CD14-positive monocyte (primary cell): ENCODE measurements around the gene NDST3. TPM values are rescaled to one million over a fixed set of nuclear protein-coding genes. Genes with fewer than 3 reads are reported as not detected.

ENCODE experiments used
- DNase-seq, 3 donors: peaks; one replicate each; pipeline ENCODE4 v3.0.0-alpha.2; 2011 to 2022
- H2AFZ ChIP-seq: 2 replicates; pipeline ENCODE4 v1.6.0; 2012; ENCODE audit warnings: mild to moderate bottlenecking, low read depth, low read length, inconsistent platforms; ENCODE audit not compliant: insufficient read depth, poor library complexity, severe bottlenecking
- H3K27ac ChIP-seq, 2 donors: 1 replicate in 1 of 2; 2 replicates in 1 of 2; pipeline ENCODE4 v1.5.1; 2012 to 2013; ENCODE audit warnings: low read length in 2 of 2, control low read depth in 1 of 2, inconsistent platforms in 1 of 2, low read depth in 1 of 2, mild to moderate bottlenecking in 1 of 2
- H3K27me3 ChIP-seq, 2 donors: one replicate each; pipeline versions ENCODE4 v1.6.0 to v1.6.1; 2011 to 2013; ENCODE audit warnings: low read length in 2 of 2; ENCODE audit not compliant: control insufficient read depth in 2 of 2, insufficient read depth in 2 of 2
- H3K36me3 ChIP-seq, 2 donors: replicated peaks in 1 of 2; 1 replicate in 1 of 2; 2 replicates in 1 of 2; pipeline versions ENCODE4 v1.5.1 to v1.6.1; 2012 to 2013; ENCODE audit warnings: low read length in 2 of 2, control low read depth in 1 of 2, inconsistent platforms in 1 of 2, mild to moderate bottlenecking in 1 of 2; ENCODE audit not compliant: insufficient read depth in 2 of 2, control insufficient read depth in 1 of 2
- H3K4me1 ChIP-seq, 2 donors: 1 replicate in 1 of 2; 2 replicates in 1 of 2; pipeline versions ENCODE4 v1.5.1 to v1.6.1; 2012 to 2013; ENCODE audit warnings: low read length in 2 of 2, control low read depth in 1 of 2, inconsistent platforms in 1 of 2, mild to moderate bottlenecking in 1 of 2, moderate library complexity in 1 of 2; ENCODE audit not compliant: insufficient read depth in 2 of 2, control insufficient read depth in 1 of 2
- H3K4me2 ChIP-seq: replicated peaks from 2 replicates; pipeline ENCODE3; 2012; ENCODE audit warnings: low read length, moderate library complexity, mild to moderate bottlenecking; ENCODE audit not compliant: poor library complexity, severe bottlenecking; ENCODE audit errors: extremely low read depth
- H3K4me3 ChIP-seq, 3 experiments: fragments of 200-600 bp in 1 of 3; sonication (generic) in 1 of 3; replicated peaks in 1 of 3; 1 replicate in 2 of 3; 2 replicates in 1 of 3; pipeline ENCODE4 v1.5.1; 2011 to 2013; ENCODE audit warnings: low read length in 3 of 3, mild to moderate bottlenecking in 3 of 3, control low read depth in 2 of 3, low read depth in 2 of 3, inconsistent platforms in 1 of 3, moderate library complexity in 1 of 3
- H3K79me2 ChIP-seq: 2 replicates; pipeline ENCODE4 v1.6.0; 2012; ENCODE audit warnings: mild to moderate bottlenecking, control low read depth, inconsistent platforms, low read length, moderate library complexity; ENCODE audit not compliant: insufficient read depth
- H3K9ac ChIP-seq: 2 replicates; pipeline ENCODE4 v1.6.0; 2017; ENCODE audit warnings: low read length, mild to moderate bottlenecking; ENCODE audit not compliant: insufficient read depth, poor library complexity, severe bottlenecking
- H3K9me3 ChIP-seq, 2 donors: replicated peaks in 1 of 2; 1 replicate in 1 of 2; 2 replicates in 1 of 2; pipeline versions ENCODE4 v1.5.1 to v1.6.1; 2012 to 2013; ENCODE audit warnings: low read length in 2 of 2, control low read depth in 1 of 2; ENCODE audit not compliant: control insufficient read depth in 1 of 2, insufficient read depth in 1 of 2
- H4K20me1 ChIP-seq: 2 replicates; pipeline ENCODE4 v1.6.0; 2012; ENCODE audit warnings: mild to moderate bottlenecking, low read length, control low read depth, moderate library complexity; ENCODE audit not compliant: insufficient read depth
- H3K27ac Mint-ChIP-seq, 7 donors: one replicate each; pipeline ENCODE4 v1.8.0; 2020; ENCODE audit warnings: mild to moderate bottlenecking in 7 of 7, mixed read lengths in 7 of 7, moderate library complexity in 6 of 7, inconsistent platforms in 2 of 7
- H3K27me3 Mint-ChIP-seq, 3 donors: one replicate each; pipeline ENCODE4 v1.8.0; 2021 to 2022; ENCODE audit warnings: low read depth in 3 of 3, mild to moderate bottlenecking in 3 of 3, mixed read lengths in 3 of 3, moderate library complexity in 3 of 3, inconsistent platforms in 1 of 3
- H3K36me3 Mint-ChIP-seq, 2 donors: one replicate each; pipeline ENCODE4 v1.8.0; 2020; ENCODE audit warnings: mixed read lengths in 2 of 2, inconsistent platforms in 1 of 2, mild to moderate bottlenecking in 1 of 2
- H3K4me1 Mint-ChIP-seq: one replicate; pipeline ENCODE4 v1.8.0; 2020; ENCODE audit warnings: mild to moderate bottlenecking, mixed read lengths
- H3K4me3 Mint-ChIP-seq, 2 donors: one replicate each; pipeline ENCODE4 v1.8.0; 2020; ENCODE audit warnings: mild to moderate bottlenecking in 2 of 2, mixed read lengths in 2 of 2, moderate library complexity in 1 of 2
- H3K9me3 Mint-ChIP-seq, 7 donors: one replicate each; pipeline ENCODE4 v1.8.0; 2020 to 2022; ENCODE audit warnings: mixed read lengths in 7 of 7, mild to moderate bottlenecking in 6 of 7, moderate library complexity in 6 of 7, inconsistent platforms in 2 of 7
- CTCF ChIP-seq: fragments of 200-600 bp; IDR thresholded peaks from one replicate; pipeline ENCODE4 v1.8.0; 2022; ENCODE audit warnings: antibody characterized with exemption, mild to moderate bottlenecking
- WGBS: methylation state at CpG from one replicate; pipeline ENCODE4 v1.1.5; 2013; ENCODE audit warnings: missing lambda C conversion rate; ENCODE audit not compliant: insufficient coverage; 5-methylcytosine and 5-hydroxymethylcytosine counted together
- intact Hi-C, 2 donors: fragments of 100-400 bp; cut with micrococcal nuclease; formaldehyde crosslinking; loops; one replicate each; pipeline versions ENCODE4 v1.15.0 to v1.15.1; 2023
- polyA plus RNA-seq, 3 donors: library from polyadenylated mRNA; depleted of rRNA in 1 of 3; unstranded in 2 of 3; stranded (reverse) in 1 of 3; fragments of 300-500 nt in 2 of 3; fragments of >200 nt in 1 of 3; fragmentation: Illumina TruSeq in 2 of 3; gene quantifications; 1 replicate in 2 of 3; 2 replicates in 1 of 3; pipeline ENCODE4 v1.2.3, GENCODE V29; 2012 to 2021

Gene NDST3
- polyA plus RNA-seq, 3 donors, result not detected

DNA sequence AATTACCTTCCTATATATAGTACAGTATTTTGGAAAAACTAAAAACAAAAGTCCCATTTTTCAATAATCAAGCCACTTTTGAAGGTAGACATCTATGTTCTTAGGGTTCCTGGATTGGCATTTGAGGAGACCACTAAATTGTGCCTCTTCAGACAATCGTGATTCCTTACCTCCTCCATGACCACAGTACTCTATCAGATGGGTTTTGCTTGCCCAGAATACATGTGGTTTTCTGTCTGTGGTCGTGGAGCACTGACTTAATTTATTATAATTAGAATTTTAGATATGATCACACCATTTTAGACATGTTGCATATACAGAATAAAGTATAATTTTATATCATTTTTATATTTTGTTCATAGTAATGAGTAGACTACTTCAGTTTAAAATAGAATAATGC lies 67.9 kb downstream of the NDST3 start:
- H3K4me3 ChIP-seq, result no peak overlapping the region
- no peaks in the 10 kb centered on the region for H3K27me3 ChIP-seq
- Mint-ChIP-seq H3K4me1 (no peaks in the 10 kb centered on the region), H3K27me3 (no peaks in the 10 kb centered on the region), H3K36me3 (no peaks in the 10 kb centered on the region), H3K27ac (no peak overlapping the region), H3K9me3 (peaks cover 0 to 5% (median 0%) of the 10 kb centered on the region in 7 donors), H3K4me3 (no peak overlapping the region)
- intact Hi-C loops, result no loop called here
- no peaks in the 10 kb centered on the region for H3K4me1 ChIP-seq
- no peaks in the 10 kb centered on the region for H3K79me2 ChIP-seq
- TF ChIP-seq CTCF, result no peak
- H3K9me3 ChIP-seq, result no peaks in the 10 kb centered on the region
- DNase-seq, result no peak
- no CpG with 5 or more reads among the region's 2 CpGs for WGBS
- H3K9ac ChIP-seq, result no peak overlapping the region
- no peaks in the 10 kb centered on the region for H3K36me3 ChIP-seq
- no peaks in the 10 kb centered on the region for H4K20me1 ChIP-seq
- no peak overlapping the region for H3K4me2 ChIP-seq
- no peak overlapping the region for H2AFZ ChIP-seq
- no peak overlapping the region for H3K27ac ChIP-seq

- no peak for TF ChIP-seq CTCF
- Histone ChIP-seq H4K20me1 (no peaks in the 10 kb centered on the region), H3K27me3 (no peaks in the 10 kb centered on the region), H3K4me2 (no peak overlapping the region), H3K9ac (no peak overlapping the region), H3K9me3 (no peaks in the 10 kb centered on the region), H2AFZ (no peak overlapping the region), H3K36me3 (no peaks in the 10 kb centered on the region), H3K79me2 (no peaks in the 10 kb centered on the region), H3K27ac (no peak overlapping the region), H3K4me3 (no peak overlapping the region), H3K4me1 (no peaks in the 10 kb centered on the region)
- Mint-ChIP-seq H3K9me3 (peaks cover 0 to 5% (median 2%) of the 10 kb centered on the region in 7 donors), H3K4me1 (peaks cover 2% of the 10 kb centered on the region), H3K27ac (no peak overlapping the region), H3K4me3 (no peak overlapping the region), H3K27me3 (no peaks in the 10 kb centered on the region), H3K36me3 (no peaks in the 10 kb centered on the region)
- intact Hi-C loops, result no loop called here
- WGBS, result 80% methylated on average over 1 of the region's 2 CpGs
- no peak for DNase-seq
These were observed 78.1 kb downstream of the NDST3 start for GRCh38 chr4:118112117-118113046.
